ENCODE data around the gene GPC4. TPM values are rescaled to one million over a fixed set of nuclear protein-coding genes. Genes with fewer than 3 reads are reported as not detected.

Gene GPC4
- polyA plus RNA-seq, 1 donor from 2014 or later: 1.2 TPM

DNA sequence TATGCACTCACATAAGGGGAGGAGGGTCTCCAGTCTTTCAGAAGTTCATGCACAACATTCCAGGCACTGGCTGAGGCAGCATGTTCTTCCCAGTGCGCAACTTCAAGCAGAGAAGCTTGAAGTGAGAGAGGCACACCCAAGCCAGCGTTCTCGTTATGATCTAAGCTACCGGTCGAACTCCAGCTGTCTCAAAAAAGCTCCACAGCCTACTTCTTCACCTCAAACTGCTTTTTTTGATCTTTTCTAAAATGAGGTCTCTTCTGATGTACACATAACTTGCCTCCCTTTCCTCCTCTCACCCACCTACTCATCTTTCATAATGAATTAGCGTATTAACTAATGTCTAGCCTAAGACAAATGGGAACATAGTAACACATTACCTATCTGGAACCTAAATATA lies 25.3 kb downstream of the GPC4 start:
- Histone ChIP-seq H2AFZ (ENCODE audit: low read depth, low read length) (no peak overlapping the region), H3K9me3 (ENCODE audit: low read length) (no peaks in the 10 kb centered on the region), H3K4me3 (ENCODE audit: low read length) (peak overlapping the region; percentile 13), H3K27ac (ENCODE audit: low read length) (no peak overlapping the region), H3K9ac (ENCODE audit: low read length) (no peak overlapping the region), H3K36me3 (ENCODE audit: insufficient read depth, low read length) (no peaks in the 10 kb centered on the region), H3K9me2 (ENCODE audit: insufficient read depth, low read length) (no peaks in the 10 kb centered on the region), H3K79me2 (replicated peaks; ENCODE audit: insufficient read depth, low read length) (peaks cover 5% of the 10 kb centered on the region), H4K20me1 (ENCODE audit: insufficient read depth) (no peaks in the 10 kb centered on the region), H3K4me2 (ENCODE audit: low read length) (no peak overlapping the region), H3F3A (ENCODE audit: insufficient read depth, low read length, poor library complexity, severe bottlenecking) (no peaks in the 10 kb centered on the region), H3K27me3 (ENCODE audit: insufficient read depth, low read depth, low read length) (no peaks in the 10 kb centered on the region)
- TF ChIP-seq EP300 (conservative IDR thresholded peaks at IDR 0.05; ENCODE audit: poor library complexity, severe bottlenecking) (no peak), POLR2AphosphoS5 (IDR thresholded peaks at IDR 0.05) (no peak), EZH2 (IDR thresholded peaks at IDR 0.05; ENCODE audit: borderline replicate concordance, insufficient read depth, low read length, poor library complexity, severe bottlenecking) (no peak)
- TF ChIP-seq, protein P1, sequence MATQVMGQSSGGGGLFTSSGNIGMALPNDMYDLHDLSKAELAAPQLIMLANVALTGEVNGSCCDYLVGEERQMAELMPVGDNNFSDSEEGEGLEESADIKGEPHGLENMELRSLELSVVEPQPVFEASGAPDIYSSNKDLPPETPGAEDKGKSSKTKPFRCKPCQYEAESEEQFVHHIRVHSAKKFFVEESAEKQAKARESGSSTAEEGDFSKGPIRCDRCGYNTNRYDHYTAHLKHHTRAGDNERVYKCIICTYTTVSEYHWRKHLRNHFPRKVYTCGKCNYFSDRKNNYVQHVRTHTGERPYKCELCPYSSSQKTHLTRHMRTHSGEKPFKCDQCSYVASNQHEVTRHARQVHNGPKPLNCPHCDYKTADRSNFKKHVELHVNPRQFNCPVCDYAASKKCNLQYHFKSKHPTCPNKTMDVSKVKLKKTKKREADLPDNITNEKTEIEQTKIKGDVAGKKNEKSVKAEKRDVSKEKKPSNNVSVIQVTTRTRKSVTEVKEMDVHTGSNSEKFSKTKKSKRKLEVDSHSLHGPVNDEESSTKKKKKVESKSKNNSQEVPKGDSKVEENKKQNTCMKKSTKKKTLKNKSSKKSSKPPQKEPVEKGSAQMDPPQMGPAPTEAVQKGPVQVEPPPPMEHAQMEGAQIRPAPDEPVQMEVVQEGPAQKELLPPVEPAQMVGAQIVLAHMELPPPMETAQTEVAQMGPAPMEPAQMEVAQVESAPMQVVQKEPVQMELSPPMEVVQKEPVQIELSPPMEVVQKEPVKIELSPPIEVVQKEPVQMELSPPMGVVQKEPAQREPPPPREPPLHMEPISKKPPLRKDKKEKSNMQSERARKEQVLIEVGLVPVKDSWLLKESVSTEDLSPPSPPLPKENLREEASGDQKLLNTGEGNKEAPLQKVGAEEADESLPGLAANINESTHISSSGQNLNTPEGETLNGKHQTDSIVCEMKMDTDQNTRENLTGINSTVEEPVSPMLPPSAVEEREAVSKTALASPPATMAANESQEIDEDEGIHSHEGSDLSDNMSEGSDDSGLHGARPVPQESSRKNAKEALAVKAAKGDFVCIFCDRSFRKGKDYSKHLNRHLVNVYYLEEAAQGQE (IDR thresholded peaks at IDR 0.05; ENCODE audit: borderline replicate concordance): no peak

DNA sequence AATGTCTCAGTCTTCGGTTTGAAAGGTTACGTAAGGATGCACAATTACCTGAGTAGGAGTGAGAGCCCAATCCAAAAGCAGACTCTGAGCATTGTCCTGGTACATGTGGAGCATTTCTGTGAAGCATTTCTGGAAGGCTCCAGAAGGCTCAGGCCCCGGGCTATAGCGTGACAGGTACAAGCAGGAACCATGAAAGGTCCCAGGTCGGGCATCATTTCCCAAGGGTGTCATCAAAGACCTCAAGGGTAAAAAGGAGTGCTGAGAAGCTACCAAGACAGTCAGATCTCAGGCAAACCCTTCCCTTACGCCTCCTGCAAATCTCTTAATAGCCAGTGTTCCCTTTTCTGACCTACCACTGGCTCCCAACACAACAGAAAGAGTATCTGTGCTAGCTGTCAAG lies 30.8 kb downstream of the GPC4 start:
- Histone ChIP-seq H2AFZ (ENCODE audit: low read depth, low read length) (no peak overlapping the region), H3K79me2 (replicated peaks; ENCODE audit: insufficient read depth, low read length) (peaks cover 8% of the 10 kb centered on the region)

More for the DNA sequence above, 30.8 kb downstream of the GPC4 start:
- H3K36me3 ChIP-seq (ENCODE audit: insufficient read depth, low read length): no peaks in the 10 kb centered on the region
- H3K9me2 ChIP-seq (ENCODE audit: insufficient read depth, low read length): no peaks in the 10 kb centered on the region
- H3K4me2 ChIP-seq (ENCODE audit: low read length): no peak overlapping the region
- H4K20me1 ChIP-seq (ENCODE audit: insufficient read depth): no peaks in the 10 kb centered on the region
- H3F3A ChIP-seq (ENCODE audit: insufficient read depth, low read length, poor library complexity, severe bottlenecking): no peaks in the 10 kb centered on the region
- no peak overlapping the region for H3K9ac ChIP-seq (ENCODE audit: low read length)
- H3K27me3 ChIP-seq (ENCODE audit: insufficient read depth, low read depth, low read length): no peaks in the 10 kb centered on the region
- H3K4me3 ChIP-seq (ENCODE audit: low read length): no peak overlapping the region
- no peak overlapping the region for H3K27ac ChIP-seq (ENCODE audit: low read length)
- no peak for TF ChIP-seq EP300 (conservative IDR thresholded peaks at IDR 0.05; ENCODE audit: poor library complexity, severe bottlenecking)
- TF ChIP-seq EZH2 (IDR thresholded peaks at IDR 0.05; ENCODE audit: borderline replicate concordance, insufficient read depth, low read length, poor library complexity, severe bottlenecking): no peak
- no peak for TF ChIP-seq SMC3 (conservative IDR thresholded peaks at IDR 0.05; ENCODE audit: poor library complexity)
- TF ChIP-seq, protein P1 (IDR thresholded peaks at IDR 0.05; ENCODE audit: borderline replicate concordance): no peak
- no peak for TF ChIP-seq MXI1 (conservative IDR thresholded peaks at IDR 0.05; ENCODE audit: poor library complexity, severe bottlenecking)
- TF ChIP-seq POLR2AphosphoS5 (IDR thresholded peaks at IDR 0.05): no peak
- TF ChIP-seq, protein P2, sequence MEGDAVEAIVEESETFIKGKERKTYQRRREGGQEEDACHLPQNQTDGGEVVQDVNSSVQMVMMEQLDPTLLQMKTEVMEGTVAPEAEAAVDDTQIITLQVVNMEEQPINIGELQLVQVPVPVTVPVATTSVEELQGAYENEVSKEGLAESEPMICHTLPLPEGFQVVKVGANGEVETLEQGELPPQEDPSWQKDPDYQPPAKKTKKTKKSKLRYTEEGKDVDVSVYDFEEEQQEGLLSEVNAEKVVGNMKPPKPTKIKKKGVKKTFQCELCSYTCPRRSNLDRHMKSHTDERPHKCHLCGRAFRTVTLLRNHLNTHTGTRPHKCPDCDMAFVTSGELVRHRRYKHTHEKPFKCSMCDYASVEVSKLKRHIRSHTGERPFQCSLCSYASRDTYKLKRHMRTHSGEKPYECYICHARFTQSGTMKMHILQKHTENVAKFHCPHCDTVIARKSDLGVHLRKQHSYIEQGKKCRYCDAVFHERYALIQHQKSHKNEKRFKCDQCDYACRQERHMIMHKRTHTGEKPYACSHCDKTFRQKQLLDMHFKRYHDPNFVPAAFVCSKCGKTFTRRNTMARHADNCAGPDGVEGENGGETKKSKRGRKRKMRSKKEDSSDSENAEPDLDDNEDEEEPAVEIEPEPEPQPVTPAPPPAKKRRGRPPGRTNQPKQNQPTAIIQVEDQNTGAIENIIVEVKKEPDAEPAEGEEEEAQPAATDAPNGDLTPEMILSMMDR (IDR thresholded peaks at IDR 0.05; ENCODE audit: poor library complexity, severe bottlenecking): no peak
- no peak for TF ChIP-seq TAF1 (IDR thresholded peaks at IDR 0.05; ENCODE audit: low read depth)
- no peaks in the 10 kb centered on the region for H3K9me3 ChIP-seq (ENCODE audit: low read length)
